GM03348 (cell line): ENCODE data around the gene HOXA9.

ENCODE experiments used
- DNase-seq: peaks from one replicate; pipeline ENCODE4 v3.0.0; 2012; ENCODE audit warnings: low spot score

The HOXA9 gene

GRCh38 chr7:27165089-27165995 lies at the start of gene HOXA9:
TSS of gene HOXA9 (minus strand) at chr7:27165537. CDS start at chr7:27165457, 80 bp downstream.
- DNase-seq = peak; percentile 91

- DNase-seq = no peak
These were observed 49.1 kb upstream of the HOXA9 start for GRCh38 chr7:27214239-27214950.

- no peak for DNase-seq
These were observed 48.3 kb upstream of the HOXA9 start for GRCh38 chr7:27213433-27214238.

GRCh38 chr7:27212497-27213432 lies 47.4 kb upstream of the HOXA9 start:
- no peak for DNase-seq

GRCh38 chr7:27211764-27212204 lies 46.4 kb upstream of the HOXA9 start:
- DNase-seq = no peak

- DNase-seq = no peak
These were observed 45.7 kb upstream of the HOXA9 start for GRCh38 chr7:27211084-27211446.

- DNase-seq = peak; percentile 83
These were observed 45.2 kb upstream of the HOXA9 start for GRCh38 chr7:27210441-27211083.

GRCh38 chr7:27209933-27210440 lies 44.6 kb upstream of the HOXA9 start:
- no peak for DNase-seq

GRCh38 chr7:27208998-27209397 lies 43.7 kb upstream of the HOXA9 start:
- no peak for DNase-seq

GRCh38 chr7:27207348-27207985 lies 42.1 kb upstream of the HOXA9 start:
- DNase-seq = no peak

- no peak for DNase-seq
These were observed 40.3 kb upstream of the HOXA9 start for GRCh38 chr7:27205325-27206280.

- peak; percentile 44 for DNase-seq
These were observed 39.5 kb upstream of the HOXA9 start for GRCh38 chr7:27204851-27205322.

GRCh38 chr7:27203964-27204594 lies 38.7 kb upstream of the HOXA9 start:
- DNase-seq = no peak

- no peak for DNase-seq
These were observed 38.1 kb upstream of the HOXA9 start for GRCh38 chr7:27203365-27203953.

GRCh38 chr7:27202862-27203134 lies 37.5 kb upstream of the HOXA9 start:
- DNase-seq = no peak

- DNase-seq = no peak
These were observed 36.9 kb upstream of the HOXA9 start for GRCh38 chr7:27202018-27202861.

GRCh38 chr7:27201580-27202017 lies 36.3 kb upstream of the HOXA9 start:
- no peak for DNase-seq
